Activated CD8-positive, alpha-beta memory T cell treated with anti-CD3 and anti-CD28 coated beads for 48 hours (primary cell): ENCODE measurements around the gene SPECC1.
"Not testable (repeated sequence)": the region's sequence is repeated elsewhere in the genome, so short reads cannot be mapped to it uniquely, and the experiment has no call there.

Experiments
- DNase-seq, 3 experiments: peaks; one replicate each; pipeline ENCODE4 v3.0.0-alpha.2; 2020; ENCODE audit warnings: low read depth in 2 of 3, low spot score in 2 of 3

The SPECC1 gene

DNA sequence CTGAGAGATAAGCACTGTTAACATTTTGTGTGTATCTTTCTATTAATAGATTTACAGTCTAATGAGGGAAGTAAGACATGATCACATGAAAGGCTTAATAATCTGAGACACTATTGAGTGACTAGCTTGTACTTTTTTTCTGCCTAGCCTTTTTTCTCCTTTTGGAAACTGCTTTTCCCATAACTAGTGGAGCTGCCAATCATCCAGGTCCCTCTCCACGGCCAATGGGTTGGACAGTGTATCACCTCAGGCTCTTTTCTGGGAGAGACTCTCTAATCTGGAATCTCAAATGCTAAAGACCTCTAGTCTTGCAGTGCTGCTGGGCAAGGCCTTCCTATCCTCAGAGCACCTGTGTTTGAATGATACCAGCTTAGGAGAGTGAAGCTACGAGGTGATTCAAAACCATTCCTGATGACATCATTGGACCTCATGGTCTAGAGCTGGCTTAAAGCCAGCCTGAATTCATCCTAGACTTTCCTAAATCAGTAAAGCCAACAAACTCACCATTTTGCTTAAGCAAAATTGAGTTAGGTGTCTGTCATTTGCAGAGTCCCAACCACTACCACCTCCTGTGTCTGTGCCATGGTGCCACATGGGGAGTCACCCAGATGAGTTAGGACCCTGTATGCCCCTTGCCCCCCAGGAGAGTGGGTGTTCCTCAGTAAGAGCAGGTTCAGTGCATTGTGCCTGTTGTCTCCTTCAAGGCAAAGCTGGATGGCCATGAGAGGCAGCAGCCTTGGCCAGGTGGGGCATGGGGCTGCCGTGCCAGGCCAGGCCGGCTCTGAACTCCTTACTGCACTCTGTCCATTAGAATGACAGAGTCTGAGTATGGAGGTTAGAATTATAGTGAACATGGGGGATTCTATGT is 62.9 kb downstream of the SPECC1 start:
- no peak for DNase-seq

DNA sequence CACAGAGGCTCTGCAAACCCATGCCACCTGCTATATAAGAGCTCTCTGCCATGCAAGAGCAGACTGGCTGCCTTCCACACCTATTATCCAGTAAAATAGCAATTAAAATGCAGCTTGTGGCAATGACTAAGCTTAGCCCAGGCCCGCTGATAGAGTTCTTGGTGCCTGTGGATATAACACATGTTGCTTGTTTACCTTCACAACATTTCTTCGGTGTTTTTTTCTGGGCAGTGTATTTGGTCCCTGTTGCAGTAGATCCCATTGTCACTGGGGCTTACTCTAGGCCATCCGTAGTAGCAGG is 63.5 kb downstream of the SPECC1 start:
- no peak for DNase-seq

DNA sequence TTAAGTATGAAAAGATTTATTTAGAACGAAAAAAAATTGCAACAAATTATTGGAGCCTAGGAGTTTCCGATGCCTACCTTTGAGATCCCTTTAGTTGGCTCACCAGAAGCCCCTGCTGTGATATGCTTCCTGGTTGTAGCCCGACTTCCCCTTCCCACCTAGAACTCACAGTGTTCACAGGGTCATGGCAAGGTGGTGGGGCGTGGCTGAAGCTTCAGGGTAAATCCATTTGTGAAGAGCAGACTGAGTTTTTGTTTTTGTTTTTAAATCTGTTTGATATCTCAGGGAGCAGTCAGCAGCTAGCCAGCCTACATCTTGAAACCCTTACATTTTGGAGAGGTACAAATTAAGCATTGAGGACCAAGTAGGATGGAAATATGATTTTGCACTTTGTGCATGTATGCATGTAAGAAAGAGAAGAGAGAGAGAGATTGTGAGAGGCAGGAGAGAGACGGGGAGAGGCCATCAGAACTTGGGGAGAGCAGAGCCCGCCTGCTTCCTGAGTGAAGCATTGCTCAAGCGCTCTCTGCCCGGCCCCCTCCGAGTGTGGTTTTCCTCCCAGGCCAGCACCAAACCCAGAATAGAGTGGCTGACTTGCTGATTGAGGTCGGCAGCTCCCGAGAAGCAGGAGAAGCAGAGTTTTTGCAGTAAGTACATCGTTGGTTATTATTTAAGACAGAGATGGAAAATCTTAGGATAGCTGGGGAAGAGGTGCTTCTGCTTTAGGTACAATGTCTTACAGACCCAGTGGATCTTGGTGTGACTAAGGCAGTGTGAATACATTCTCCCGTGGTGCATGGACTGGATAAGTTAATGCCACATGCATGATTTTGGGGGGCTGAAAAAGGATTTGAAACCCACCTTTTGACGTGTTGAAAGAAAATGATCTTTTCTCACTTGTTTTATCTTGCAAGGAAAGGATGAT is 64.2 kb downstream of the SPECC1 start:
- peak in 1 of 3 experiments; percentile 12 for DNase-seq

DNA sequence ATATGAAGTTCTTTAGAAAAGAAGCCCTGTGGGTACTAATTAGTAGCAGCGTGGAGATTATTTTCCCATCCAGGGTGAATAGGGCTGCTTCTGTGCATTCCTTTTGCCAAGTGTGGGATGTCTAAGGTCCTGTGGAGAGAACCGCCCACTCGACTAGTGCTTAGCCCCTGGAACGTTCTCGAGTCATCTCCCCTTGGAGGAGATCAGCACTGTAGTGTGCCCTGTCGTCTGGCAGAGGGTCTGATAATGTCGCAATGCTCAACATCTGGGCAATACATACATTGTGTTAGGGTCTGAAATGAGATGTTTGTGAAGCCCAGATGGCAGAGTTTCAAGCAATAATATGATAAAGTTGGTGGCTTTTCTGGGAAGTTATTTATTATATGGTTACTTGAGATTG is 64.8 kb downstream of the SPECC1 start:
- DNase-seq, result no peak

DNA sequence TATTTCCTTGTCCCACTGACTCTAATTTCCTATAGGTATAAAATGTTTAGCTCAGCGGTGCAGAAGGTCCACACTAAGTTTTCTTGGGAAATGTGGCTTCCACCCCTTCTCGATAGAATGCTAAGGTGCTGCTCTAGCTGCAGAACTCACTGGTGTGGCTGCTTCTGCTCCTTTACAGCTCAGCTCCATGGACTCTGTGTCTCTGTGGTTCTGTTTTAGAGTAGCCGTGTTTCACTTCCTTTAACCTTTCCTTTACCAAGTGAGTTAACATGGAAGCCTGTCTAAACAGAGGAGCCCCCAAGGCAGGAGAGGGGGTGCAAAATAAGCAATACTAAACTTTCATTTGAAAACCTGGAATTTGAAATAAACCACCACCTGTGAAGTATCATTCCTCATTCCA is 65.3 kb downstream of the SPECC1 start:
- DNase-seq, result no peak

DNA sequence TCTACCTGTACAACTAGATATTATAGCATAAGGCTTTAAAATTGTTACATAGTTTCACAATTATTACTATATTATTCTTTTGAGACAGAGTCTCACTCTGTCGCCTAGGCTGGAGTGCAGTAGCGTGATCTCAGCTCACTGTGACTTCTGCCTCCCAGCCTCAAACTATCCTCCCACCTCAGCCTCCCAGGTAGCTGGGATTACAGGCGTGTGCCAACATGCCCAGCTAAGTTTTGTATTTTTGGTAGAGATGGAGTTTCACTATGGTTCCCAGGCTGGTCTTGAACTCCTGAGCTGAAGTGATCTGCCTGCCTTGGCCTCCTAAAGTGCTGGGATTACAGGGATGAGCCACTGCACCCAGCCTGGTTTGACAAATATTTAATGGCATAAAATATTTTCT is 67.0 kb downstream of the SPECC1 start:
- DNase-seq, result not testable (repeated sequence)

DNA sequence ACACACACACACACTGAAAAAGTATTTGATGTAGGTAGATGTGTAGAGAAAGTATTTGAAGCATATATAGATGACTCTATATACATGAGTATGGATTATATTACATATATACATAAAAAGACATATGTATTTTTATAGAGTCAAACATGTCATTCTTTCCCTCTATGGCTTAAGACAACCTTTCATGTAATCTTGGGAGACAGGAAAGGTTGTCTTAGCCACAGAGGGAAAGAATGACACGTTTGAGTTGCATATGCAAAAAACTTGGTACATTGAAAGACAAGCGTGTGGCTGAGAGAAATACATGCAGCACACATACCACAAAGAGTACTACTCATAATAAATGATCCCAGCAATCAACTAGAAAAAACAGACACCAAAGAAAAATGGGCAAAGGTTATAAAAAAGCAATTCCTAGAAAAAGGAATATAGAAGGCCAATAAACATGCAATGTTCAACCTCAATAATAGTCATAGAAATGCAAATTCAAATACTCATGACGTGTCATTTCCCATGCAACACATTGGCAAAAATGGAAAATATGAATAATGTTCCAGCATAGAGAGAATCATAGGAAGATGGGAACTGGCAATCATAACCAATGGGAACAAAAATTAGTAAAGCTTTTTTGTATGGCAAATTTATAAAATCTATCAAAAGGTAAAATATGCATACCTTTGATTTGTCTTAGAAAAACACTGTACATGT is 69.0 kb downstream of the SPECC1 start:
- DNase-seq, result no peak

DNA sequence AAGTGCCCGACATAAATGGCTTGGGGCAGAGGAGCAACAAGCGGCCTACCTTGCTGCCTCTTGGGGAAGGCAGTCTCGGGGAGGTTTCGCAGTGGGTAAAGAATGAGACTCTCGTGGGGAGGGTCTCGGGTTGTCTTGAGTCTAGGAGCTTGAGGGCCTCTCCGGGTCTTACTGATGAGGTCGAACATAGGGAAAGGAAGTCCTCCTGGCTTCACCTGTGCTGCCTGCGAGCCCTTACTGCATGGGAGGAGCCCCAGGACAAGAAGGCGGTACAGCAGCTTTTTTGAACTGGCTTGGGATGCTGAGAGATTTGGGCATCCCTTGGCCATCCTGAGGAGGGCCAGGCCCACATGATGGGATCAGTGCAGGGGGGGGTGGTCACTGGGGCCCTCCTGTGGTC is 71.4 kb downstream of the SPECC1 start:
- DNase-seq, result no peak

DNA sequence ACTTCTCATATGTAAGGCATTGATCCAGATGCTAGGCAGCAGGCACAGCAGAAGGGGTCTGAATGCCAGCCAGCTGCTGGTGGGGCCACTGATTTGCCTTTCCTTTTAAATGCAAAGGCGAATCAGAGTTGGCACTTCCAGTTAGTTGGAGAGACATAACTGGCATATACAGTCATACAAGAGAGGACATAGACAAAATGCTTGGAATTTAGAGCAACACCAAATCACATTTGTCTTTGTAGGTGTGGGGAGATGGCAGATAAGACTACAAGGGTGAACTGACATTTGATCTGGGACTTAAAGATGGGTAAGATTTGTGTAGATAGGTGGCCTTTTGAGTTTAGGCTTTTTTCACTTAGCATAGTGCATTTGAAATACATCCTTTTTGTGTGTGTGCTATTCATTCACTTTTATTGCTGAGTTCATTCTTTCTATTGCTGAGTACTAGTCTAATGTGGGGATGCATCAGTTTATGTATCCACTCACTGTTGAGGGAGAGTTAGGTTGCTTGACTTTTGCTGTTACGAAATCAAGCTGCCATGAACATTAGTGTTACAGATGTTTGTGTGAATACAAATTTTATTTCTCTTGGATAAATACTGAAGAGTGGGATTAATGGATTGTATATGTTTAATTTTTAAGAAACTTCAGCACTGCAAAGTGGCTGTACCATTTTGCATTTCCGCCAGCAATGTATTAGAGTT is 74.1 kb downstream of the SPECC1 start:
- no peak for DNase-seq

DNA sequence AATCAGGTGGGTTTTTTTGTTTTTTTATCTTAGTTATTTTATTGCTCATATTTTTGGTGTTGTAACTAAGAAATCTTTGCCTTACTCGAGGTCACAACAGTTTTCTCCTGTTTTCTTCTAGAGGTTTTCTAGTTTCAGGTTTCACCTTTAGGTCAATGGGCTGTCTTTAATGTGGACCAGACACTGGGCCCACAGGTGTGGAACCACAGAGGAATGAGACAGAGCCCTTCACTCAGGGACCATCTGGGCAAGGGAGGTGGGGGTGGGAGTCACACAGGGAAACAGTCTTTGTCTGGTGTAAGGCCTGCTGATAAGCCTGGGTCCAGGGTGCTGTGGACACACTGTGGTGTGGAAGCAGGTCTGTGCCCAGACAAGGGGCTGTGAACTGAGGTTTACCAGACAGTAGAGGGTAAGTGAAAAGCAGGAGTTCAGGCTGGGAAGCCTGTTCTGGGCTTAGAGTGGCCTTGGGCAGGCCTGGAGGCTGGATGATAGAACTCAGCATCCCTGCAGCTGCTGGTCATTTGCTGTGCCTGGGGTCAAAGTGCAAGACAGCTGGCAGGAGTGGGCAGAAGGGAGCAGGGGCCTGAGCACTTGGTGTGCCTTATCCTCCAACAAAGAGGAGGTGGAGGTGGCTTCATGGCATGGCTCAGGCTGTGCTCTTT is 75.6 kb downstream of the SPECC1 start:
- DNase-seq, result no peak

DNA sequence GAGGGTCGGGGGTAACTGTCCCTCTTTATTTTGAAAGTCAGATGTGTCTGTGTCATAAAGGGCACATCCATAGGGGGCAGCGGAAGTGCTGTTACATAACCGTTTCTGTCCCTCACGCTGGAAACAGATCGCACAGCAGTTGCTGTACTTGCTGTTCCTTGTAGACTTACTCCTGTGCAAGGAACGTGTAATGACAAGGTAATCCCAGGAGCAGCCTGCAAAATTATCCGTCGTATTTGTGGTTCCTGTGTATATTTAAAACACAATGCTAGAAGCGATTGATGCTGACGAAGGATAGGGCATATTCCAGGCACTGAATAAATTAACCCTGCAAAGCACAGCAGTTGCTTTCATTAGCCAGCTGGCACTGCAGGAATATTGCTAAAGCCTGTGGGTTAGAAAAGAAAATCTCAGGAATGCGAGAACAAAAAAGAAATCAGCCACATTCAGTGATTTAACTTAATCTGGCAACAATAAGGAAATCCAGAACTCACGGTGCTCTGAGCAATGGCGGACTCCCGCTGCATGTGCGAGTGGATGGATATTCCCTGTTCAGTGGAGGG is 76.2 kb downstream of the SPECC1 start:
- DNase-seq, result no peak

DNA sequence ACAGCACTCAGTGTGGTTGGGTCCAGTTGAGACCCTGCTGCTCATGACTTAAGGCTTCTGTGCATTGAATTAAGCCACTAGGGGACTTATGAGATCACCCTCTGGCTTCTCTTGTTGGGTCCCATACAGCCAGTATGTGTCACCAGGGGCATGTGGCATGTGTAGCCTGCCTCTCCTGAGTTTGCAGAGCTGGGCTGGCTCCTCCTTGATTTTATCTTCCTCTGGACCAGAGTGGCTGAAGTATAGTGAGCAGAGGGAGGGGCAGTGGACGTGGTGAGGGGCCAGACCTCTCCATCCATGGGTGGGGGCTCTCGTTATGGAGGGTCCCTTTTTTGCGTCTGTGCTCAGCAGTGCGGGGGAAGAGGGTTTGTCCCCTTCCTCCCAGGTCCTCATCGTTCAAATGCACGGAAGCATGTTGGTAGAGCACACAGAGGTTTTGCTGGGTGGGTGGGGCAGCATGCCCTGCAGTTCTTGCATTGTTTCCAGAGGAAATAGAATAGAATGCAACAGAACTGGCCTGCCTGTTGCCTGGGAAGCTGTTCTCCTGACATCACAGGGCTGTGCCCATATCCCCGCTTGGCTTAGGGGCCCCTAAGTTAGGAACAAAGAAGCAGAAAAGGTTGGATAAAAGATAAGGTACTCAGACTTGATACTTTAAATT is 77.4 kb downstream of the SPECC1 start:
- no peak for DNase-seq

DNA sequence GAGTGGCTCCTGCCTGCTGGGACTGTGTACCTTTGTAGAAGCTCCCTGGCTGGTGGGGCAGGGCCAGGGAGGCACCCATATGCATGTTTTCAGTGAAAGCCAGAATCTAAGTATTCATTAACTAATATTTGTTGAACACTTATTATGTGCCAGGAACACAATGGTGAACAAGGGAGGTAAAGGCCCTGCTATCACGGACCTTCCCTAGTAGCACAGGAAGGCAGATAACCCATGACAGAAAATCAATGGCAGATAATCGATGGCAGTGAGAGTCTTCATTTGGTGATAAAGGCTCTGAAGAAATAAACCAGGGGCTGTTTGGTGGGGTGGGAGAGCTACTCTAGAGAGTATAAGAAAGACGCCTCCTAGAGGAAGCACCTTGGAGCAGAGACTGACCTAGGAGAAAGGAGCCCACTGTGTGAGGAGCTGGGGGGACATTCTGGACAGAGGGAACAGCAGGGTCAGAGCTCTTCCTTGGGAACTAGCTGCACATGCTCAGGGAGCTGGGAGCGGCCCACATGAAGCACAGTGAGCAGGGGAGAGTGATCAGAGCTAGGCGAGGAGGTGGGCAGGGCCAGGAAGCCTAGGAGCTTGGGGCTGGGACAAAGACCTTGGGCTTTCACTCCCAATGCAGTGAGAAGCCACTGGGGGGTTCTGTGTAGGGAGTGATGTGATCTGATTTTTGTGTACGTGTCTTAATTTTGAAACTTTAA is 78.5 kb downstream of the SPECC1 start:
- DNase-seq, result no peak

DNA sequence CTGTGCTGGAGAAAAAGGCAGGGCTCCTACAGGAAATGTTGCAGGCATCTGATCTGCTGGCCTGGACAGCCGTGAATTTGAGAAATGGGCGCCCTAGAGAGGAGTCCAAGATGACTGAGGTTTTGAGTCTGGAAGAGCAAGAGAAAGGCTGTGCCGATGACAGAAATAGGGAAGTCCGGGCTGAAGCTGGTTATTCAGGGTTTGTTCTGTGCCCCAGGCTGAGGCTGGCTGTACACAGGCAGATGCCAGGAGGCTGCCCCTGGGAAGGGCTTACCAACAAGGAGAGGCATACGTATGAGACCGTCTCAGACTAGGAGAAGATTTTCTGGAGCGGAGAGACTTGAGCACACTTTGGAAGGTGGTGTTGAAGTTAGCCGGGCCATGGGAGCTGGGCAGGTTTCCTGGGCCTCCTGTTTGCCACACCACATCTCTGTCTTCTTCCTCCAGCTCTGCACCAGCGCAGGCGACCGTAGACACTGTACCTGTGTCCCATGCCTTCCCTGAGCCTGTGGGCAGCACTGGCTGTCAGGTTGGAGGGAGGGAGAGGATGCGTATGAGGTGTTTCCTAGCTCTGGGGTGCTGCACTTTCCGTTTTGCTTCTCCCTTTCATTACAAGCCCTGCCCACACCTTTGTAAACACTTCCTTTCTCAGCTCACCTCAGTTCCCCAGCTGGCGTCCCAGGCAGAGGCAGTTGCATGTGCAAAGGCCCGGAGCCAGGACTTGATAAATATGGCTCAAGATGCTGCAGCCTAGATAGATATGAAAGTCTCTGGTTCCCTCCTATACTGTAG is 80.8 kb downstream of the SPECC1 start:
- no peak for DNase-seq

DNA sequence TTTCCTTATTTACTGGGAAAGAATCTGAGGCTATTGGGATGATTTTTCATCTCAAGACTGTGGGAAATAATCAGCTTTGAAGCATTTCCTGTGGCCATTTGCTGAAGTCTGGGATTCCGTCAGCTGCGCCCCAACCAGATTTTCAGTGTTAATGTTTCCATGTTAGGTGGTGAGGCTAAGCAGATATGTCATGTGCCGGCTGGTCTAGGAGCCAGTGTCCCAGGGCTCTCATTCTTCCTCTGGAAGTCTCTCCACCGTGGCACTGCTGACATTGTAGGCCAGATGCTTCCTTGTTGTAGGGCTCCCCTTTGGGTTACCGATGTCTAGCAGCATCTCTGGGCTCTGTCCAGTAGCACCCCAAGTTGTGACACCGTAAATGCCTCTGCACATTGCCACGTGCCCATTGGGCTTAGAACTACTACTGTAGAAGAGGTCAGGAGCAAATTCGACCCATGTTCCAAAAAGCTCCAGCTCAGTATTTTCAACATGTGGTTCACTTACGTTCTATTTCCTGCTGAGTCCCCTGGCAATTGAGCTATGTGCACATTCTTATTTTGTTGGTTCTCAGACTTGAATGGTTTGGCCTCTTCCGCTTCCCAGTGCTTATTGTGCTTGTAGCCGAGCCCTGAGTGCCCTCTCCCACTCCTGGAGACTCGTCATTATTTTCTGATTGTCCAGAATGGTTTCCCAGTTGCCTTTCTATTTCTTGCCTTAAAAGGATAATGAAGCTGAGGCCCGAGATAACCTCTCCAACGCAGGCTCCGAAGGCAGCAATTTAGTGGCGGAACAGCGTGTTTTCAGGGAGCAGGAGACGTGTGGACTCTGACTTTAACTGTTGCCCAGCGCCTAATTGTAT is 82.2 kb downstream of the SPECC1 start:
- no peak for DNase-seq

DNA sequence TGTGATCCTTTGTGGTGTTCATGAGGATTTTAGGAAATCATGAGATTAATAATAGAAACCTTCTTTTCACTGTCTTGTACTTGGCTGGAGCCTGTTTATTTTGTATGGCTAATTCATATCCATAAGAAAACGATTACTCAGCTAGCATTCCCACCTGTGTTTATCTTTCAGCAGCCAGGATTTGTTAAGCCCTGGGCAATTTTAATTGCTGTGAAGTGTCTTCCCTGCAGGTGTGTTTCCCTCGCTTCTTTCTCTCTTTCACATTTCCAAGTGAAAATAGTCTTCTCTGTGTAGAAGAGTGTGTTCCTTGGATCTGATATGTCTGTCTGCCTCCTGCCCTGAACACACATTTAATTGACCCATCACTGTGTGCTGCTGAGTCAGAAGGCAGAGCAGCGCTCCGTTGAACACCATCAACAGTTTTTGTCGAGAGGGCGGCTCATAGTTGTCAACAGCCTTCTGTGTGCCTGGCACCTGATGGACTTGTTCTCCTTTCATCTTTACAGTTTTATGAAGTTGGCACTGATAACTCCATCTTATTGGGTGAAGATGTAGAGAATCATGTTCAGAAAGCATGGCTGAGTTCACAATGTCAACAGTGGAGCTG is 83.2 kb downstream of the SPECC1 start:
- no peak for DNase-seq
